KOPT-K1 (cell line): Measurements from ENCODE around the gene TRIO.
"Not testable (repeated sequence)": the region's sequence is repeated elsewhere in the genome, so short reads cannot be mapped to it uniquely, and the experiment has no call there.

ENCODE experiments used
- H3K27ac ChIP-seq: fragments of 200-600 bp; sonication (generic); 2 replicates; pipeline ENCODE4 v1.5.1; 2016; ENCODE audit warnings: antibody characterized with exemption, mild to moderate bottlenecking, low read depth, low read length; ENCODE audit not compliant: poor library complexity, severe bottlenecking
- H3K36me3 ChIP-seq: fragments of 200-600 bp; sonication (generic); 2 replicates; pipeline ENCODE4 v1.5.1; 2017; ENCODE audit warnings: antibody characterized with exemption, mild to moderate bottlenecking, low read length, moderate library complexity; ENCODE audit not compliant: insufficient read depth
- H3K9me3 ChIP-seq: fragments of 200-600 bp; sonication (generic); 2 replicates; pipeline ENCODE4 v1.5.1; 2017; ENCODE audit warnings: antibody characterized with exemption, low read length, mild to moderate bottlenecking; ENCODE audit not compliant: insufficient read depth, poor library complexity, severe bottlenecking

The TRIO gene

DNA sequence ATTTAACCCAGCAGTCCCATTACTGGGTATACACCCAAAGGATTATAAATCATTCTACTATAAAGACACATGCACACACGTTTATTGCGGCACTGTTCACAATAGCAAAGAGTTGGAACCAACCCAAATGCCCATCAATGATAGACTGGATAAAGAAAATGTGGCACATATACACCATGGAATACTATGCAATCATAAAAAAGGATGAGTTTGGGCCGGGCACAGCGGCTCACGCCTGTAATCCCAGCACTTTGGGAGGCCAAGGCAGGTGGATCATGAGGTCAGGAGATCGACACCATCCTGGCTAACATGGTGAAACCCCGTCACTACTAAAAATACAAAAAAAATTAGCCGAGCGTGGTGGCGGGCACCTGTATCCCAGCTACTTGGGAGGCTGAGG lies 249.4 kb downstream of the TRIO start:
- H3K27ac ChIP-seq, H3K36me3 ChIP-seq, H3K9me3 ChIP-seq: not testable (repeated sequence)

DNA sequence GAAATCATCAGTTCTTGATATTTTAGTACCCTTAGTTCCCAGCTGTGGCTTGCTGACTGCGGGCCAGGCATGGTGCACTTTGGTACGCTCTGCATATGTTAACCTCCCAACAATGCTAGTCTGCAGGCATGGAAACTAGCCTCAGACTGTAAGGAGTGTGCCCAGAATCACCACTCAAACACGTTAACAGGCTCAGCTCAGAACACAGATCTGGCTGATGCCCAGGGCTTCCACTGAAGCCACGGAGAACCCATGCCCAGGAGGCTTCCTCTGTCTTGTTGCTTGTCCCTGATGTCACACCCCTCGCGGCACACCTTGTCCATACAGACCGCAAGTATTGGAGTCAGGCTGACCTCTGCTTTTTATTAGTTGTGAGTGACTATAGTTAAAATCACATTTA lies 251.2 kb downstream of the TRIO start:
- no peaks in the 10 kb centered on the region for H3K9me3 ChIP-seq
- H3K27ac ChIP-seq, result no peak overlapping the region
- H3K36me3 ChIP-seq, result no peaks in the 10 kb centered on the region

DNA sequence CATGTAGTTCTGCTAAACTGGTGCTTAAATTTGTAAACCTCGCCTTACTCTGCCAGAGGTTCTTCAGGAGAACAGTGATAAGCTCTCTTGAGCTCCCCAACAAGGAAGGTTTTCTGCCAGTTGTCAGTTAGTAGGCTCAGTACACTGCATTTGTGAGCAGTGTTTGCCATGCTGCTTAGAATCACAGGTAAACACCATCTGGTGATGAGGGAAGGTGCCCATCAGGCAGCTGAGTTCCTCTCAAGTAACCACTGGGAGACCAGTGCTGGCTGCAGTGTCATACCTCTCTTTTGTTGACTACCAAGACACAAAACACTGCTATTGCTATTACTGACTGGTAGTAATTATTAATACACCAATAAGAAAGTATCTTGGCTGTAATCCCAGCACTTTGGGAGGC lies 252.3 kb downstream of the TRIO start:
- no peak overlapping the region for H3K27ac ChIP-seq
- H3K9me3 ChIP-seq, result no peaks in the 10 kb centered on the region
- no peaks in the 10 kb centered on the region for H3K36me3 ChIP-seq

DNA sequence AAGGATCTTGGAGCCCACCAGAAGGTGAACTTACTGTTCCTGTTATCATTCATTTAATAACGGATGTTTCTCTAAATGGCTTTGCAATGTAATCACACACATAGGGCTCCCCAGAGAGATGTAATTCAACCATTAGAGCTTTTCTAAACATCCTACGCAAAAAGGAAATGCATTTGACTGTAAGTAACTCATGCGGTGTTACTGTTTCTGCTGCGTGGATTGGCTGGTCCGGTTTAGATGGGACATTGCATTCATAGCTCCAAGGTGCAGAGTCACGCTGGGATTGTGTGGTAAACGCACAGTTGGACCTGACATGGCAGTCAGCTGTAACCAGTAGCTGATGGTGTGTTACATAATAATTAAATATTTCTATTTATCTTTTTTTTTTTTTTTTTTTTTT lies 252.9 kb downstream of the TRIO start:
- Histone ChIP-seq H3K27ac (no peak overlapping the region), H3K9me3 (no peaks in the 10 kb centered on the region), H3K36me3 (no peaks in the 10 kb centered on the region)

DNA sequence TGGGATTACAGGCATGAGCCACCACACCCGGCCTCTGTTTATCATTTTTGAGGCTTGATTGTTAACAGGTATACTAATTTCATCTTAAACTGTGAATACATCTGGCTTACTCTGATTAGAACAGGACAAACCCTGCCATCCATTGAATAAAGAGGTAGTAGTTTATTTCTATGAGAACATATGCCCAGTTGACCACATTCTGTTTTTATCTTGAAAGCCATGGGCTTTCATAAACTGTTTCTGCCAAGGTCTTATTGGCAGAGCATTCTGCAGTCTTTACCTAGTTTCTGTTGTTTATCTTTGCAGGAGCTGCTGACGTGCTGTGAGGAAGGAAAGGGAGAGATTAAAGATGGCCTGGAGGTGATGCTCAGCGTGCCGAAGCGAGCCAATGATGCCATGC lies 253.6 kb downstream of the TRIO start:
- H3K9me3 ChIP-seq, result no peaks in the 10 kb centered on the region
- no peaks in the 10 kb centered on the region for H3K36me3 ChIP-seq
- H3K27ac ChIP-seq, result no peak overlapping the region

DNA sequence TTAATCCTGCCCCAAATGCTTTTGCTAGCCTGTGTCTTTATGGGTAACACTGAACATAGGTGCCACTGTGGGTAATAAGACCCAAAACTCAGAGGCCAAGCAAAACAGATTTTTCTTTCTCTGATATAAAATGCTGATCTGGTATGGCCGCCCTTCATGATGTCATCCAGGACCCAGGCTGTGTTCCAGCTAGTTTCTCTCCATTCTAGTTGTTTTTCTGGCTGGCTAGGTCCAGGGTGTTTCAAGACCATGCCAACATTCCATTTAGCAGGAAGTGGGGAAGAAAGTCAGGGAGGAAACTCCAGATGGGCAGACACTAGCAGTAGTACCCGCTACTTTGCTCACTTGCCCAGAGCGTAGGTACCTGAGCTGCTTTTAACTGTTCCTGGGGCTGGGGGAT lies 254.6 kb downstream of the TRIO start:
- Histone ChIP-seq H3K36me3 (no peaks in the 10 kb centered on the region), H3K9me3 (no peaks in the 10 kb centered on the region), H3K27ac (no peak overlapping the region)

DNA sequence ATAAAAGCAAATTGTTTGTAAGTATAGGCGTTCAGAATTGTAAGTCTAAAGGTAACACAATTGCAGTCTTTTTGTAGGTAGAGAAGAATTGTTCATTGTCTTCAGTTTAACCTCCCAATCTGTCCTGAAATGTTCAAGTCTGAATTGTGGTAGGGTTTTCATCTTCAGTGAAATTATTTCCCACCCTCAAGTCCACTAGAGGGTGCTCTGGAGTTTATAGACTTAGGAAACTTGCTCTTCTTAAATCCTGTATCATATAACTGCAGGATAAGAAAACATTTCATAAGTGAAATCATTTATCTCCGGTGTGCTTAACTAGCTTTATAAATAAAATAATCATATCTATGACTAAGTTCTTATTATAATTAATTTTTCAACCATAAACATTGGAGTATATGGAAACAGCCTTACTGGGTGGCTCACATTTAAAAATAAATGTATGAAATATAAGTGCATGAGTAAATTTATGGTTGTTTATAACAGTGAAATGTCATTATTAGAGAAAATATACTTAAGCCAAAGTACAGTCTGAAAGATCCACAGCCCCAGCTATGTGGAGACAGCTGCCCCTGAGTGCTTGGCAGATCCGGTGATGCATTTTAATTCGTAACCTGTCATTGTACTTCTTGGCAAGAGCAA lies 256.0 kb downstream of the TRIO start:
- Histone ChIP-seq H3K36me3 (no peaks in the 10 kb centered on the region), H3K9me3 (no peaks in the 10 kb centered on the region), H3K27ac (no peak overlapping the region)

DNA sequence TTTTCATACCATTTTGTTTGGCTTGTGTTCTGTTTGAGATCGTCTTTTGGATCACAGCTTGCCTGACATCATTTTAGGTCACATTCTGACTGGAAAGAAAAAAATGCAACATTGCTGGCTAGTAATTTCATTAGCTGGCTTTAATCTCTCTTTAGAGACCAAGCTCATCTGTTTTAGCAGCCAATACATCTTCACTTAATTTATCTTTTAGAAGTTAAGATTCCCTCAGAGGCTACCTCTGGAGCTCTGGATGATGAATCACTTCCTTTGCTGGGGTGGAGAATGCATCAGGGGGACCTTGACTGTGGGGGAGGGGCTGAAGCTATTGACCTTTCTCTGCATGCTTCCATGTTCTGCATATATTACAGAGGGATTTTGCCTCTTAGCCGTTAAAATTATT lies 256.9 kb downstream of the TRIO start:
- no peaks in the 10 kb centered on the region for H3K36me3 ChIP-seq
- H3K9me3 ChIP-seq, result no peaks in the 10 kb centered on the region
- H3K27ac ChIP-seq, result no peak overlapping the region

DNA sequence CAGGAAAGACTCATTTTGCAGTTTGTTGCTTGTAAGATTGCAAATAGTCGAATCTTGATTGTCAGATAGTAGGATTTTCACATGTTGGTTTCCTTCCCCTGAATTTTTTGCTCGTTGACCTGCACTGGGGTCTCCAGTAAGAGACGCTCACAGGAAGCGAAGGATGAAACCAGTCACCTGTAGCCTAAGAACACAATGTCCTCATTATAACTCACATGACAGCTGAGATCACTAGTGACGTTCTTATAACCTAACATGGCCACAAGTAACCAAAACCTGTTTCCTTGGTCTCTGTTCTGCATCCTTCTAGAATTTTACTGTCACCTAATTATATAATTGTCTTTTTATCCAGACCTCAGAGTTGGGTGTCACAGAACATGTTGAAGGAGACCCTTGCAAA lies 257.5 kb downstream of the TRIO start:
- Histone ChIP-seq H3K9me3 (no peaks in the 10 kb centered on the region), H3K36me3 (no peaks in the 10 kb centered on the region), H3K27ac (no peak overlapping the region)

DNA sequence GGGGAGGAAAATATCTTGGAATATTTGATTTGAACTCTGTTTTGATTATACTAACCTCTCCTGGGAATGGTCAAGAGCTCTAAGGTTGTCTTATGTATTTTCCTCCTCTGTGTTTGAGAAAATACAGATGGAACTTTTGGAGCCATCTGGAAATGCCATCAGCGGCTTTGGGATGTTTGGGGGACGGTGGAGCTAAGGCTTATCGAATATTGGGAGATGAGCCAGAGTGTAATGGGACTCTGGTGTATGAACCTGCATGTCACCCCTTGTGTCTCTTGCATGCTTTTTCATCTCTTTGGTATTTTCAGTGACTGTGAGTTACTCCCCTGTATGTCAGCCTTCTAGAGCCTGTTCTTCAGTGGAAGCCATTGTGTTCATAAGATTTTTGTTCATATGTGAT lies 258.5 kb downstream of the TRIO start:
- Histone ChIP-seq H3K9me3 (no peaks in the 10 kb centered on the region), H3K36me3 (no peaks in the 10 kb centered on the region), H3K27ac (no peak overlapping the region)

DNA sequence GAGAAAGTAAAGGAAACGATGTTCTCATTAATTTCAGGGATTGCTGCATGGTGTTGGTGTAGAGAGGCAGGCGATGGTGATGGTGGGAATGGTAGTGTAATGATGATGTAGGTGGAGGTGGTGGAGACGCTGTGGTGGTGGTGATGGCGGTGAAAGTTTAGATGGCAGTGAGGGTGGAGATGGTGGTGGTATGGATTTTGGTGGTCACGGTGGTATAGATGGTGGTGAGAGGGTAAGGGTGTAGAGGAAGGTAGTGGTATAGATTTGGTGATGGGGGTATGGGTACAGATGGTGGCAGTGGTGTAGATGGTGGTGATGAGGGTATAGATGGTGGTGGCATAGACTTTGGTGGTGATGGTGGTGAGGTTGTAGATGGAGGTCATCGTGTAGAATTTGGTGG lies 259.3 kb downstream of the TRIO start:
- Histone ChIP-seq H3K36me3 (no peaks in the 10 kb centered on the region), H3K27ac (no peak overlapping the region)

DNA sequence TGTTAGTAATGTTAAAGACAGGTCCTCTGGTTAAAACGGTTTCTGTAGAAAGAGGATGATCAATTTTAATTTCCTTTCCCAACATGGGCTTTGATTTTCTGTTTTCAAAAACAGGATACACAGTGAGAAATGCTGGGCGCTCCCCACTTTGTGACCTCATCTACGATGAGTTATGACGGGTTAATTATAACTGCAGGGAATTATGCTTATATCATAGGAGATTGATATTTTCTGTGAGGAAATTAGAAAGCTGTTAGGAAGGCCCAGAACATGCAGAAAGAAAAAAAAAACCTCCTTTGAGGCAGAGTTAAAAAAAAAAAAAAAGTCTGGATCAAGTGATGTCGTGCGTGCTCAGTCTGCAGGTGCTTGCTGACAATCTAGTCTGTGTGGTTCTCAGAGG lies 261.6 kb downstream of the TRIO start:
- H3K9me3 ChIP-seq, result no peaks in the 10 kb centered on the region
- no peak overlapping the region for H3K27ac ChIP-seq
- H3K36me3 ChIP-seq, result no peaks in the 10 kb centered on the region

More for the DNA sequence above, 259.3 kb downstream of the TRIO start:
- H3K9me3 ChIP-seq, result no peaks in the 10 kb centered on the region

DNA sequence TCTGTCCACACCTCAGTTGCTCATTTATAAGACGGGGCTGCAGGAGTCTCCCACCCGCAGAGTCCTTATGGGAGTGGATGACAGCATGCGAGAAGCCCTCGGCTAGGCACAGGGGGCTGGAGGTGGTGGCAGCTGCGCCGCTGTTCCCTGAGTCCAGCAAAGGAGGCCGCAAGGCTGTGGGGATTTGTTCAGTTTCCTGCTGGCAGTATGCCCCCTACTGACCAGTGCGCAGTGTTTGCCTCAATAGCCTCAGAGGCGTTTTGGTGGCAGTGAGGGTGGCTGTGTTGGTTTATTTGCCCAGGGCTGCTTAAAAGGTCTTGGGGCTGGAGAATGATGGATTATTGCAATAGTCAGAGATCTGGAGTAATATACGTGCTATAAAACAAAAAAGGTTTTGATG lies 262.1 kb downstream of the TRIO start:
- Histone ChIP-seq H3K9me3 (no peaks in the 10 kb centered on the region), H3K27ac (no peak overlapping the region), H3K36me3 (no peaks in the 10 kb centered on the region)

DNA sequence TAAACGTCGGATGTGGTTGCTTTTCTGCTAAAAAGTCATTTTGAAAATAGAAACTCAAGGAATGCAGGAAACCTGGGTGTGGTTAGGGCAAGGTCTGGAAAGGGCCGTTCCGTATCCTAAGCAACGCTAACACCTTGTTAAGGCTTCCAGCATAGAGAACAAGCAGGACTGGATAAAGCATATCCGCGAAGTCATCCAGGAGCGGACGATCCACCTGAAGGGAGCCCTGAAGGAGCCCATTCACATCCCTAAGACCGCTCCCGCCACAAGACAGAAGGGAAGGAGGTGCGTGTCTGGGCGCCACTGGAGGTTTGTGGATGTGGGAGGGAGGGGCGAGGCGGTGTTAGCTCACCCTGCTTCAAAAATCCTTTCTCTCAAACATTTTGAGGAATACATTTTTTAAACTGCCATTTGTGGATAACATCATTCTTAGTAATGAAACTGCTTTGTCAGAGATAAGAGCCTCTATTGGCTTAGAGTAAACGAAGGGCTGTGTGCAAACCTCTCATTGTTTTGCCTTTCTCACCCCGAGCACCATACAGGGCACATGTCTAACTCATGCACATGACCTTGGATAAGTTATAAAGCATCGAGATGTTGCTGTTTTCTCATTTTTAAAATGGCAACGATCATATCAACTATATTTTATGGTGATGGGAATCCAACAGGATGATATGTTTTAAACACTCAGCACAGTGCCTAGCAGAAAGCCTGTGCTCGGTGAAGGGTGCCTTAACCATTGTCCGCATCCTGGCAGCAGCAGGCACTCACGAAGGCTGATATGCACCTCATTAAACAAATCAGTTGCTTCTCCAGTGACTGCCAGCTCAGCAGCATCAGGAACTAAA lies 262.8 kb downstream of the TRIO start:
- H3K9me3 ChIP-seq, result no peaks in the 10 kb centered on the region
- no peaks in the 10 kb centered on the region for H3K36me3 ChIP-seq
- no peak overlapping the region for H3K27ac ChIP-seq

DNA sequence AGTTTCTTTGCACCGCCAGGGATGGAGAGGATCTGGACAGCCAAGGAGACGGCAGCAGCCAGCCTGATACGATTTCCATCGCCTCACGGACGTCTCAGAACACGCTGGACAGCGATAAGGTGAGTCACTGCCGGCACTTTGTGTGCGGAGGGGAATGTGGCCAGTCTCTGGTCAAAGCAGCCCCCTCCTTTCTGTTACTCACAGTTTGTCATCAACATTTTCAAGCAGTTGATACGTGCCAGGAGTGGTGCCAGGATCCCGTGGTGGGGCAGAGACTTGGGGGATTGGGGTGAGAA lies 263.4 kb downstream of the TRIO start:
- Histone ChIP-seq H3K27ac (no peak overlapping the region), H3K9me3 (no peaks in the 10 kb centered on the region), H3K36me3 (no peaks in the 10 kb centered on the region)

DNA sequence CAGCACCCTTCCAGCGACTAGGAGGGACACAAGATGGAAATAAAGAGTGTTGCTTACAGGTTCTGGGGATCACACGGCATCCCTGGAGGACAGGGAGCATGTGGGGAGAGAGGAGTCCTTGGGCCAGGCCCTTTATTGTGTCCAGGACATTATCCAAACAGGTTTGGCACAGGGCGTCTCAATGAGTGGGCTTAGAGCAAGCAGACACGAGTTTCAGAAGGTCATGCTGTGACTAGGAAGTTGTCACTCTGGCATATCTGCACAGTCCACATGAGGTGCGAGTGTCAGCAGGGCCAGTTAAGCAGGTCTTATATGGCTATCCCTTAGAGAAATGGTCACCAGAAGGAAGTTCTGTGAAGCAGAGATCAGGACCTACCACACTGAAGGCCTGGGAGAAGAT lies 263.9 kb downstream of the TRIO start:
- H3K27ac ChIP-seq, result no peak overlapping the region
- no peaks in the 10 kb centered on the region for H3K36me3 ChIP-seq
- no peaks in the 10 kb centered on the region for H3K9me3 ChIP-seq
